Measurements from ENCODE around the gene ANKRD53. TPM values are rescaled to one million over a fixed set of nuclear protein-coding genes. Genes with fewer than 3 reads are reported as not detected.

Gene ANKRD53
- polyA plus RNA-seq, 1 donor from 2014 or later: not detected

GRCh38 chr2:70964596-70965386 lies 13.6 kb upstream of the ANKRD53 start:
- Histone ChIP-seq H4K20me1 (ENCODE audit: insufficient read depth) (no peaks in the 10 kb centered on the region), H2AFZ (ENCODE audit: low read depth, low read length) (no peak overlapping the region), H3F3A (ENCODE audit: insufficient read depth, low read length, poor library complexity, severe bottlenecking) (no peaks in the 10 kb centered on the region), H3K9me2 (ENCODE audit: insufficient read depth, low read length) (no peaks in the 10 kb centered on the region), H3K9ac (ENCODE audit: low read length) (no peak overlapping the region), H3K9me3 (ENCODE audit: low read length) (no peaks in the 10 kb centered on the region), H3K4me2 (ENCODE audit: low read length) (no peak overlapping the region), H3K4me3 (ENCODE audit: low read length) (peak overlapping the region; percentile 59), H3K79me2 (replicated peaks; ENCODE audit: insufficient read depth, low read length) (no peaks in the 10 kb centered on the region), H3K27me3 (ENCODE audit: insufficient read depth, low read depth, low read length) (peaks cover 41% of the 10 kb centered on the region), H3K27ac (ENCODE audit: low read length) (no peak overlapping the region), H3K36me3 (ENCODE audit: insufficient read depth, low read length) (no peaks in the 10 kb centered on the region)
- TF ChIP-seq POLR2AphosphoS5 (IDR thresholded peaks at IDR 0.05) (no peak), EP300 (conservative IDR thresholded peaks at IDR 0.05; ENCODE audit: poor library complexity, severe bottlenecking) (no peak), SMC3 (conservative IDR thresholded peaks at IDR 0.05; ENCODE audit: poor library complexity) (peak; percentile 56), REST (IDR thresholded peaks at IDR 0.05; ENCODE audit: borderline replicate concordance) (no peak), EZH2 (IDR thresholded peaks at IDR 0.05; ENCODE audit: borderline replicate concordance, insufficient read depth, low read length, poor library complexity, severe bottlenecking) (no peak), MXI1 (conservative IDR thresholded peaks at IDR 0.05; ENCODE audit: poor library complexity, severe bottlenecking) (no peak), TAF1 (IDR thresholded peaks at IDR 0.05; ENCODE audit: low read depth) (no peak), RAD21 (conservative IDR thresholded peaks at IDR 0.05) (peak; percentile 56)
- TF ChIP-seq, protein P1, sequence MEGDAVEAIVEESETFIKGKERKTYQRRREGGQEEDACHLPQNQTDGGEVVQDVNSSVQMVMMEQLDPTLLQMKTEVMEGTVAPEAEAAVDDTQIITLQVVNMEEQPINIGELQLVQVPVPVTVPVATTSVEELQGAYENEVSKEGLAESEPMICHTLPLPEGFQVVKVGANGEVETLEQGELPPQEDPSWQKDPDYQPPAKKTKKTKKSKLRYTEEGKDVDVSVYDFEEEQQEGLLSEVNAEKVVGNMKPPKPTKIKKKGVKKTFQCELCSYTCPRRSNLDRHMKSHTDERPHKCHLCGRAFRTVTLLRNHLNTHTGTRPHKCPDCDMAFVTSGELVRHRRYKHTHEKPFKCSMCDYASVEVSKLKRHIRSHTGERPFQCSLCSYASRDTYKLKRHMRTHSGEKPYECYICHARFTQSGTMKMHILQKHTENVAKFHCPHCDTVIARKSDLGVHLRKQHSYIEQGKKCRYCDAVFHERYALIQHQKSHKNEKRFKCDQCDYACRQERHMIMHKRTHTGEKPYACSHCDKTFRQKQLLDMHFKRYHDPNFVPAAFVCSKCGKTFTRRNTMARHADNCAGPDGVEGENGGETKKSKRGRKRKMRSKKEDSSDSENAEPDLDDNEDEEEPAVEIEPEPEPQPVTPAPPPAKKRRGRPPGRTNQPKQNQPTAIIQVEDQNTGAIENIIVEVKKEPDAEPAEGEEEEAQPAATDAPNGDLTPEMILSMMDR (IDR thresholded peaks at IDR 0.05; ENCODE audit: poor library complexity, severe bottlenecking): peak; percentile 76

- no peak overlapping the region for H3K4me2 ChIP-seq (ENCODE audit: low read length)
- peak overlapping the region; percentile 59 for H3K4me3 ChIP-seq (ENCODE audit: low read length)
- peaks cover 41% of the 10 kb centered on the region for H3K27me3 ChIP-seq (ENCODE audit: insufficient read depth, low read depth, low read length)
- H3K9me3 ChIP-seq (ENCODE audit: low read length): no peaks in the 10 kb centered on the region
- no peak for TF ChIP-seq TAF1 (IDR thresholded peaks at IDR 0.05; ENCODE audit: low read depth)
- no peak for TF ChIP-seq RAD21 (conservative IDR thresholded peaks at IDR 0.05)
- no peak for TF ChIP-seq SMC3 (conservative IDR thresholded peaks at IDR 0.05; ENCODE audit: poor library complexity)
- no peak for TF ChIP-seq MXI1 (conservative IDR thresholded peaks at IDR 0.05; ENCODE audit: poor library complexity, severe bottlenecking)
- TF ChIP-seq EP300 (conservative IDR thresholded peaks at IDR 0.05; ENCODE audit: poor library complexity, severe bottlenecking): no peak
- no peak for TF ChIP-seq REST (IDR thresholded peaks at IDR 0.05; ENCODE audit: borderline replicate concordance)
- no peak for TF ChIP-seq POLR2AphosphoS5 (IDR thresholded peaks at IDR 0.05)
- H3K9me2 ChIP-seq (ENCODE audit: insufficient read depth, low read length): no peaks in the 10 kb centered on the region
- no peaks in the 10 kb centered on the region for H3K79me2 ChIP-seq (replicated peaks; ENCODE audit: insufficient read depth, low read length)
- no peaks in the 10 kb centered on the region for H3K36me3 ChIP-seq (ENCODE audit: insufficient read depth, low read length)
- H2AFZ ChIP-seq (ENCODE audit: low read depth, low read length): no peak overlapping the region
- no peaks in the 10 kb centered on the region for H3F3A ChIP-seq (ENCODE audit: insufficient read depth, low read length, poor library complexity, severe bottlenecking)
- H3K27ac ChIP-seq (ENCODE audit: low read length): no peak overlapping the region
- H4K20me1 ChIP-seq (ENCODE audit: insufficient read depth): no peaks in the 10 kb centered on the region
- no peak overlapping the region for H3K9ac ChIP-seq (ENCODE audit: low read length)
Measured at GRCh38 chr2:70965506-70965905, 12.9 kb upstream of the ANKRD53 start.

All from neural cell (in vitro differentiated cells).